GM12891 (cell line): ENCODE results near the gene SKOR2.

ENCODE experiments used
- PAX5 ChIP-seq: IDR thresholded peaks from 2 replicates; pipeline ENCODE4 v1.6.1; 2011; ENCODE audit warnings: low read length, moderate library complexity, mild to moderate bottlenecking; ENCODE audit not compliant: insufficient read depth, severe bottlenecking
- POLR2A ChIP-seq: IDR thresholded peaks from 2 replicates; pipeline ENCODE4 v1.6.1; 2011; ENCODE audit warnings: low read depth, low read length, control low read depth
- POLR2AphosphoS5 ChIP-seq: IDR thresholded peaks from 2 replicates; pipeline ENCODE4 v1.6.1; 2011; ENCODE audit warnings: low read depth, low read length, control low read depth
- POU2F2 ChIP-seq: IDR thresholded peaks from 2 replicates; pipeline ENCODE4 v1.6.1; 2011; ENCODE audit warnings: low read depth, mild to moderate bottlenecking, control low read depth, low read length, moderate library complexity
- SPI1 ChIP-seq: IDR thresholded peaks from 2 replicates; pipeline ENCODE4 v1.6.1; 2011; ENCODE audit warnings: low read depth, low read length, control low read depth
- TAF1 ChIP-seq: IDR thresholded peaks from 2 replicates; pipeline ENCODE4 v1.6.1; 2011; ENCODE audit warnings: low read depth, low read length, control low read depth

- TF ChIP-seq POLR2AphosphoS5 (no peak), SPI1 (no peak), POLR2A (no peak), TAF1 (no peak), PAX5 (no peak), POU2F2 (no peak)
Observed at GRCh38 chr18:47262301-47263149, 11.1 kb upstream of the SKOR2 start.
